Measurements from ENCODE around the gene DTWD2. TPM values are rescaled to one million over a fixed set of nuclear protein-coding genes. Genes with fewer than 3 reads are reported as not detected.
"Not testable (repeated sequence)": the region's sequence is repeated elsewhere in the genome, so short reads cannot be mapped to it uniquely, and the experiment has no call there.

The DTWD2 gene
- polyA plus RNA-seq, 1 of the 3 experiments (the other 2 are of a cell fraction) = 2.5 TPM

DNA sequence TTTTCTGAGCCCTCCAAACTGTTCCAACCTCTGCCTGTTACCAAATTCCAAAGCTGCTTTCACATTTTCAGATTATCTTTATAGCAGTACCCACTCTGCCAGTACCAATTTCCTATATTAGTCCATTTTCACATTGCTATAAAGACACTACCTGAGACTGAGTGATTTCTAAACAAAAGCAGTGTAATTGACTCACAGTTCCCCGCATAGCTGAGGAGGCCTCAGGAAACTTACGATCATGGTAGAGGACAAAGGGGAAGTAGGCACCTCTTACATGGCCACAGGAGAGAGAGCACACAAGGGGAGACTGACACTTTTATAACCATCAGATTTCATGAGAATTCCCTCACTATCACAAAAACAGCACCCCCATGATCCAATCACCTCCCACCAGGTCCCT is 105.0 kb downstream of the DTWD2 start:
- Histone ChIP-seq H3K79me2 (ENCODE audit: insufficient read depth) (no peaks in the 10 kb centered on the region), H2AFZ (ENCODE audit: low read depth) (no peak overlapping the region), H4K20me1 (ENCODE audit: insufficient read depth) (no peaks in the 10 kb centered on the region), H3K9me2 (no peaks in the 10 kb centered on the region), H3K9me3 (no peaks in the 10 kb centered on the region), H3K36me3 (replicated peaks in 1 of 2; ENCODE audit: control insufficient read depth in 1 of 2, insufficient read depth in 2 of 2, low read length in 1 of 2) (no peaks in the 10 kb centered on the region), H3K4me1 (ENCODE audit: control insufficient read depth in 1 of 2, insufficient read depth in 2 of 2, low read depth in 1 of 2, low read length in 1 of 2) (no peaks in the 10 kb centered on the region), H3K4me2 (no peak overlapping the region), H3K4me3 (ENCODE audit: low read depth in 2 of 2, low read length in 1 of 2) (no peak overlapping the region), H3K27ac (ENCODE audit: low read depth in 2 of 2, low read length in 1 of 2) (no peak overlapping the region), H3K9ac (no peak overlapping the region), H3K27me3 (ENCODE audit: insufficient read depth) (no peaks in the 10 kb centered on the region), H3F3A (replicated peaks; ENCODE audit: insufficient read depth) (no peaks in the 10 kb centered on the region)
- TF ChIP-seq YY1 (IDR thresholded peaks at IDR 0.05; ENCODE audit: low read depth) = no peak
- no peak for TF ChIP-seq SMC3 (IDR thresholded peaks at IDR 0.05; ENCODE audit: low read depth, low read length)
- no peak for TF ChIP-seq RCOR1 (IDR thresholded peaks at IDR 0.05; ENCODE audit: low read length)
- no peak for TF ChIP-seq EZH2phosphoT487 (IDR thresholded peaks at IDR 0.05; ENCODE audit: borderline replicate concordance, low read depth)
- TF ChIP-seq, protein P1, sequence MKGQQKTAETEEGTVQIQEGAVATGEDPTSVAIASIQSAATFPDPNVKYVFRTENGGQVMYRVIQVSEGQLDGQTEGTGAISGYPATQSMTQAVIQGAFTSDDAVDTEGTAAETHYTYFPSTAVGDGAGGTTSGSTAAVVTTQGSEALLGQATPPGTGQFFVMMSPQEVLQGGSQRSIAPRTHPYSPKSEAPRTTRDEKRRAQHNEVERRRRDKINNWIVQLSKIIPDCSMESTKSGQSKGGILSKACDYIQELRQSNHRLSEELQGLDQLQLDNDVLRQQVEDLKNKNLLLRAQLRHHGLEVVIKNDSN (IDR thresholded peaks at IDR 0.05; ENCODE audit: borderline replicate concordance, low read depth) = no peak
- no peak for TF ChIP-seq TCF12 (IDR thresholded peaks at IDR 0.05)
- no peak for TF ChIP-seq ELF1 (IDR thresholded peaks at IDR 0.05)
- TF ChIP-seq JUND (IDR thresholded peaks at IDR 0.05) = no peak
- TF ChIP-seq EP300 (IDR thresholded peaks at IDR 0.05; ENCODE audit: borderline replicate concordance in 1 of 2, low read depth in 1 of 2, low read length in 1 of 2) = no peak
- TF ChIP-seq FOXM1 (IDR thresholded peaks at IDR 0.05; ENCODE audit: low read depth) = no peak
- no peak for TF ChIP-seq RAD21 (IDR thresholded peaks at IDR 0.05; ENCODE audit: low read length)
- TF ChIP-seq SIN3A (IDR thresholded peaks at IDR 0.05; ENCODE audit: borderline replicate concordance, low read depth, low read length) = no peak
- no peak for TF ChIP-seq TAF1 (IDR thresholded peaks at IDR 0.05; ENCODE audit: borderline replicate concordance, low read depth, low read length)
- TF ChIP-seq, protein P2, sequence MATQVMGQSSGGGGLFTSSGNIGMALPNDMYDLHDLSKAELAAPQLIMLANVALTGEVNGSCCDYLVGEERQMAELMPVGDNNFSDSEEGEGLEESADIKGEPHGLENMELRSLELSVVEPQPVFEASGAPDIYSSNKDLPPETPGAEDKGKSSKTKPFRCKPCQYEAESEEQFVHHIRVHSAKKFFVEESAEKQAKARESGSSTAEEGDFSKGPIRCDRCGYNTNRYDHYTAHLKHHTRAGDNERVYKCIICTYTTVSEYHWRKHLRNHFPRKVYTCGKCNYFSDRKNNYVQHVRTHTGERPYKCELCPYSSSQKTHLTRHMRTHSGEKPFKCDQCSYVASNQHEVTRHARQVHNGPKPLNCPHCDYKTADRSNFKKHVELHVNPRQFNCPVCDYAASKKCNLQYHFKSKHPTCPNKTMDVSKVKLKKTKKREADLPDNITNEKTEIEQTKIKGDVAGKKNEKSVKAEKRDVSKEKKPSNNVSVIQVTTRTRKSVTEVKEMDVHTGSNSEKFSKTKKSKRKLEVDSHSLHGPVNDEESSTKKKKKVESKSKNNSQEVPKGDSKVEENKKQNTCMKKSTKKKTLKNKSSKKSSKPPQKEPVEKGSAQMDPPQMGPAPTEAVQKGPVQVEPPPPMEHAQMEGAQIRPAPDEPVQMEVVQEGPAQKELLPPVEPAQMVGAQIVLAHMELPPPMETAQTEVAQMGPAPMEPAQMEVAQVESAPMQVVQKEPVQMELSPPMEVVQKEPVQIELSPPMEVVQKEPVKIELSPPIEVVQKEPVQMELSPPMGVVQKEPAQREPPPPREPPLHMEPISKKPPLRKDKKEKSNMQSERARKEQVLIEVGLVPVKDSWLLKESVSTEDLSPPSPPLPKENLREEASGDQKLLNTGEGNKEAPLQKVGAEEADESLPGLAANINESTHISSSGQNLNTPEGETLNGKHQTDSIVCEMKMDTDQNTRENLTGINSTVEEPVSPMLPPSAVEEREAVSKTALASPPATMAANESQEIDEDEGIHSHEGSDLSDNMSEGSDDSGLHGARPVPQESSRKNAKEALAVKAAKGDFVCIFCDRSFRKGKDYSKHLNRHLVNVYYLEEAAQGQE (IDR thresholded peaks at IDR 0.05; ENCODE audit: low read depth, low read length) = no peak
- no peak for TF ChIP-seq GATA2 (CRISPR knock-in tag; IDR thresholded peaks at IDR 0.05)
- DNase-seq = no peak
- ChIA-PET CTCF (no interaction called here), POLR2A (no interaction called here)
- WGBS (ENCODE audit: low lambda C conversion rate) = 90% methylated on average over 2 of the region's 2 CpGs

DNA sequence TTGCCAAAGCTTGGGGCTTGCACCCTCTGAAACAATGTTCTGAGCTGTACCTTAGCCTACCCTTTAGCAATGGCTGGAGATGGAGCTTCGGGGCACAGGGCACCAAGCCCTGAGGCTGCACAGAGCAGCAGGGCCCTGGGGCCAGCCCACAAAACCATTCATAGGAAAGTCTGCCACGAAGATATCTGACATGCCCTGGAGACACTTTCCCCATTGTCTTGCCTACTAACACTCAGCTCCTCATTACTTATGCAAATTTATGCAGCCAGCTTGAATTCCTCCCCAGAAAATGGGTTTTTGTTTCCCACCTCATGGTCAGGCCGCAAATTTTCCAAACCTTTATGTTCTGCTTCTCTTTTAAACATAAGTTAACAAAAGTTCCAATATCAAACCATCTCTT is 105.7 kb downstream of the DTWD2 start:
- no peaks in the 10 kb centered on the region for H4K20me1 ChIP-seq (ENCODE audit: insufficient read depth)
- CTCF ChIA-PET = no interaction called here
- no peak overlapping the region for H2AFZ ChIP-seq (ENCODE audit: low read depth)
- H3K9me3 ChIP-seq = no peaks in the 10 kb centered on the region
- H3K79me2 ChIP-seq (ENCODE audit: insufficient read depth) = no peaks in the 10 kb centered on the region
- H3K36me3 ChIP-seq (replicated peaks in 1 of 2; ENCODE audit: control insufficient read depth in 1 of 2, insufficient read depth in 2 of 2, low read length in 1 of 2) = no peaks in the 10 kb centered on the region
- DNase-seq = no peak
- no peak overlapping the region for H3K4me3 ChIP-seq (ENCODE audit: low read depth in 2 of 2, low read length in 1 of 2)
- no peak overlapping the region for H3K4me2 ChIP-seq
- WGBS (ENCODE audit: low lambda C conversion rate) = 64% methylated on average over 3 of the region's 3 CpGs
- no peaks in the 10 kb centered on the region for H3K27me3 ChIP-seq (ENCODE audit: insufficient read depth)
- no peak overlapping the region for H3K27ac ChIP-seq (ENCODE audit: low read depth in 2 of 2, low read length in 1 of 2)
- POLR2A ChIA-PET = no interaction called here
- H3K4me1 ChIP-seq (ENCODE audit: control insufficient read depth in 1 of 2, insufficient read depth in 2 of 2, low read depth in 1 of 2, low read length in 1 of 2) = no peaks in the 10 kb centered on the region
- no peak overlapping the region for H3K9ac ChIP-seq
- TF ChIP-seq RXRA (IDR thresholded peaks at IDR 0.05; ENCODE audit: borderline replicate concordance, low read depth) = no peak
- no peaks in the 10 kb centered on the region for H3F3A ChIP-seq (replicated peaks; ENCODE audit: insufficient read depth)
- H3K9me2 ChIP-seq = no peaks in the 10 kb centered on the region

DNA sequence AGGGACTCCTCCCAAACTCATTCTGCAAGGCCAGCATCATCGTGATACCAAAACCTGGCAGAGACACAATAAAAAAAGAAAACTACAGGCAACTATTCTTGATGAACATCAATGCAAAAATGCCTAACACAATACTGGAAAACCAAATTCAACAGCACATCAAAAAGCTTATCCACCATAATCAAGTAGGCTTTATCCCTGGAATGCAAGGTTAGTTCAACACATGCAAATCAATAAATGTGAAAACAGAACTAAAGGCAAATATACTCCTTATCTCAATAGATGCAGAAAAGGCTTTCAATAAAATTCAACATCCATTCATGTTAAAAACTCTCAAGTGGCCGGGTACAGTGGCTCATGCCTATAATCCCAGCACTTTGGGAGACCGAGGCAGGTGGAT is 111.5 kb downstream of the DTWD2 start:
- DNase-seq; H3K36me3 ChIP-seq (replicated peaks in 1 of 2; ENCODE audit: control insufficient read depth in 1 of 2, insufficient read depth in 2 of 2, low read length in 1 of 2); H3K4me3 ChIP-seq (ENCODE audit: low read depth in 2 of 2, low read length in 1 of 2); H2AFZ ChIP-seq (ENCODE audit: low read depth); H3K79me2 ChIP-seq (ENCODE audit: insufficient read depth); H3K4me1 ChIP-seq (ENCODE audit: control insufficient read depth in 1 of 2, insufficient read depth in 2 of 2, low read depth in 1 of 2, low read length in 1 of 2); H3F3A ChIP-seq (replicated peaks; ENCODE audit: insufficient read depth); H3K4me2 ChIP-seq; H3K27me3 ChIP-seq (ENCODE audit: insufficient read depth); POLR2A ChIA-PET; CTCF ChIA-PET; H3K9ac ChIP-seq; H3K27ac ChIP-seq (ENCODE audit: low read depth in 2 of 2, low read length in 1 of 2); H3K9me3 ChIP-seq; H4K20me1 ChIP-seq (ENCODE audit: insufficient read depth); H3K9me2 ChIP-seq: not testable (repeated sequence)
- 46% methylated on average over 3 of the region's 3 CpGs for WGBS (ENCODE audit: low lambda C conversion rate)

Measured in SK-N-SH (cell line).